ENCODE data around the gene G0S2. TPM values are rescaled to one million over a fixed set of nuclear protein-coding genes. Genes with fewer than 3 reads are reported as not detected.

G0S2 gene
- 0.43 and 3.2 TPM in 2 replicates for total RNA-seq (2014; rRNA removed; shearing (Covaris generic))
- 6.0 and 8.2 TPM in 2 replicates for polyA plus RNA-seq (2016; fragmentation: Nextera tagmentation; extraction: Ambion mirVana)
- long read RNA-seq, transcript G0S2-201 (2 exons, 866 nt), result major isoform, 28 of 29 reads
- long read RNA-seq, partial matches to known transcripts, result 0 of 29 reads
- long read RNA-seq, other reads (novel, unspliced or antisense), result 1 of 29 reads

GRCh38 chr1:209674957-209675564 lies at the start of gene G0S2:
G0S2 (plus strand) TSS chr1:209675412; CDS start chr1:209675685, 273 bp downstream.
- Mint-ChIP-seq H3K4me1 (peaks cover 25% of the 10 kb centered on the region), H3K36me3 (ENCODE audit: low read depth) (no peaks in the 10 kb centered on the region), H3K9me3 (no peaks in the 10 kb centered on the region), H3K27ac (0 out of 2 replicates have a peak within 1 kb of the TSS, but pooled peaks have one; percentile 72), H3K27me3 (ENCODE audit: insufficient read depth, low read depth, poor library complexity) (peaks cover 43% of the 10 kb centered on the region), H3K4me3 (peak within 1 kb of the TSS; percentile 79)
- Histone ChIP-seq H2AFZ (peak within 1 kb of the TSS; percentile 99), H3K9me2 (ENCODE audit: insufficient read depth) (peaks cover 10% of the 10 kb centered on the region; the same call in 1 of the 2 replicates), H3K79me2 (replicated peaks; ENCODE audit: insufficient read depth) (no peaks in the 10 kb centered on the region), H3K4me1 (ENCODE audit: insufficient read depth) (peaks cover 19% of the 10 kb centered on the region), H3F3A (replicated peaks; ENCODE audit: low read depth) (no peaks in the 10 kb centered on the region), H3K27ac (ENCODE audit: low read depth) (no peak within 1 kb of the TSS), H3K27me3 (ENCODE audit: insufficient read depth) (peaks cover 67% of the 10 kb centered on the region), H3K4me2 (peak within 1 kb of the TSS; percentile 99), H3K36me3 (ENCODE audit: insufficient read depth) (no peaks in the 10 kb centered on the region), H4K20me1 (replicated peaks; ENCODE audit: insufficient read depth) (no peaks in the 10 kb centered on the region), H3K4me3 (peak within 1 kb of the TSS; percentile 83)
- TF ChIP-seq STAT1 (IDR thresholded peaks at IDR 0.05; ENCODE audit: unreplicated experiment) (no peak), ETS1 (IDR thresholded peaks at IDR 0.05) (no peak), ZNF331 (CRISPR knock-in tag; IDR thresholded peaks at IDR 0.05; ENCODE audit: low read depth) (no peak), EZH2phosphoT487 (IDR thresholded peaks at IDR 0.05; ENCODE audit: unreplicated experiment) (no peak), JUNB (IDR thresholded peaks at IDR 0.05; ENCODE audit: unreplicated experiment) (no peak), ZNF462 (CRISPR knock-in tag; IDR thresholded peaks at IDR 0.05) (no peak), CTCF (conservative IDR thresholded peaks at IDR 0.05; ENCODE audit: low read depth in 2 of 2) (no peak), CREB1 (CRISPR knock-in tag; IDR thresholded peaks at IDR 0.05; ENCODE audit: low read depth) (no peak), REST (IDR thresholded peaks at IDR 0.05; ENCODE audit: unreplicated experiment) (no peak)
- DNase-seq (ENCODE audit: low spot score) (peak; percentile 77), ATAC-seq (peak; percentile 84)
